Stimulated activated CD8-positive, alpha-beta memory T cell treated with anti-CD3 and anti-CD28 coated beads, Interleukin-4, amount 100 ng/mL, for 24 hours (primary cell): Measurements from ENCODE around the gene PTH2R.
"Not testable (repeated sequence)": the region's sequence is repeated elsewhere in the genome, so short reads cannot be mapped to it uniquely, and the experiment has no call there.

Experiments
- DNase-seq: peaks from one replicate; pipeline ENCODE4 v3.0.0-alpha.2; 2020; ENCODE audit warnings: low read depth

Gene PTH2R

GRCh38 chr2:208406474-208407451 lies at the start of gene PTH2R:
TSS of gene PTH2R (plus strand) at chr2:208406792. CDS start at chr2:208407044, 252 bp downstream.
- DNase-seq = no peak

GRCh38 chr2:208356846-208357574 lies 49.6 kb upstream of the PTH2R start:
- DNase-seq = no peak

- DNase-seq = no peak
Measured at GRCh38 chr2:208358758-208359631, 47.6 kb upstream of the PTH2R start.

GRCh38 chr2:208359632-208359986 lies 47.0 kb upstream of the PTH2R start:
- no peak for DNase-seq

- no peak for DNase-seq
Measured at GRCh38 chr2:208360259-208361076, 46.1 kb upstream of the PTH2R start.

- no peak for DNase-seq
Measured at GRCh38 chr2:208361077-208361441, 45.5 kb upstream of the PTH2R start.

- DNase-seq = no peak
Measured at GRCh38 chr2:208363485-208363884, 43.1 kb upstream of the PTH2R start.

GRCh38 chr2:208366215-208367127 lies 40.1 kb upstream of the PTH2R start:
- no peak for DNase-seq

GRCh38 chr2:208369091-208369490 lies 37.5 kb upstream of the PTH2R start:
- DNase-seq = no peak

GRCh38 chr2:208370881-208371633 lies 35.5 kb upstream of the PTH2R start:
- DNase-seq = no peak

- DNase-seq = no peak
Measured at GRCh38 chr2:208371634-208371935, 35.0 kb upstream of the PTH2R start.

- no peak for DNase-seq
Measured at GRCh38 chr2:208373460-208374089, 33.0 kb upstream of the PTH2R start.

GRCh38 chr2:208375491-208376068 lies 31.0 kb upstream of the PTH2R start:
- no peak for DNase-seq

GRCh38 chr2:208377344-208377860 lies 29.2 kb upstream of the PTH2R start:
- not testable (repeated sequence) for DNase-seq

GRCh38 chr2:208379192-208379591 lies 27.4 kb upstream of the PTH2R start:
- DNase-seq = no peak

GRCh38 chr2:208384637-208385036 lies 22.0 kb upstream of the PTH2R start:
- no peak for DNase-seq

GRCh38 chr2:208386541-208386940 lies 20.1 kb upstream of the PTH2R start:
- no peak for DNase-seq

GRCh38 chr2:208389940-208390339 lies 16.7 kb upstream of the PTH2R start:
- no peak for DNase-seq

- DNase-seq = no peak
Measured at GRCh38 chr2:208392300-208392699, 14.3 kb upstream of the PTH2R start.
